ENCODE results near the gene HUS1B.
A peak's percentile ranks its signal among the peaks of the same experiment; 100 is the strongest.
"Not testable (repeated sequence)": the region's sequence is repeated elsewhere in the genome, so short reads cannot be mapped to it uniquely, and the experiment has no call there.

Gene HUS1B

GRCh38 chr6:656460-657252 lies at the start of gene HUS1B:
Gene HUS1B, minus strand, starts transcription at chr6:657100. Its CDS starts 156 bp downstream, at chr6:656944.
- no peak for DNase-seq (ENCODE audit: low read depth in 1 of 2, low spot score in 1 of 2)

GRCh38 chr6:706146-706545 lies 49.2 kb upstream of the HUS1B start:
- DNase-seq (ENCODE audit: low read depth in 1 of 2, low spot score in 1 of 2) = no peak

- no peak for DNase-seq (ENCODE audit: low read depth in 1 of 2, low spot score in 1 of 2)
Measured at GRCh38 chr6:705047-705446, 48.1 kb upstream of the HUS1B start.

- no peak for DNase-seq (ENCODE audit: low read depth in 1 of 2, low spot score in 1 of 2)
Measured at GRCh38 chr6:704046-704445, 47.1 kb upstream of the HUS1B start.

GRCh38 chr6:703552-703951 lies 46.7 kb upstream of the HUS1B start:
- DNase-seq (ENCODE audit: low read depth in 1 of 2, low spot score in 1 of 2) = no peak

- no peak for DNase-seq (ENCODE audit: low read depth in 1 of 2, low spot score in 1 of 2)
Measured at GRCh38 chr6:701700-702479, 45.0 kb upstream of the HUS1B start.

GRCh38 chr6:701215-701614 lies 44.3 kb upstream of the HUS1B start:
- DNase-seq (ENCODE audit: low read depth in 1 of 2, low spot score in 1 of 2) = no peak

- no peak for DNase-seq (ENCODE audit: low read depth in 1 of 2, low spot score in 1 of 2)
Measured at GRCh38 chr6:700490-700889, 43.6 kb upstream of the HUS1B start.

- DNase-seq (ENCODE audit: low read depth in 1 of 2, low spot score in 1 of 2) = no peak
Measured at GRCh38 chr6:699319-699718, 42.4 kb upstream of the HUS1B start.

- not testable (repeated sequence) for DNase-seq (ENCODE audit: low read depth in 1 of 2, low spot score in 1 of 2)
Measured at GRCh38 chr6:694431-695126, 37.7 kb upstream of the HUS1B start.

- DNase-seq (ENCODE audit: low read depth in 1 of 2, low spot score in 1 of 2) = no peak
Measured at GRCh38 chr6:693723-694009, 36.8 kb upstream of the HUS1B start.

- DNase-seq (ENCODE audit: low read depth in 1 of 2, low spot score in 1 of 2) = peak; percentile 65 to 74
Measured at GRCh38 chr6:692858-693722, 36.2 kb upstream of the HUS1B start, which contains the start of gene EXOC2. Gene EXOC2, minus strand, starts transcription at chr6:693139. Its CDS starts 55,321 bp downstream, at chr6:637818.

GRCh38 chr6:692356-692851 lies 35.5 kb upstream of the HUS1B start:
- peak; percentile 45 to 66 for DNase-seq (ENCODE audit: low read depth in 1 of 2, low spot score in 1 of 2)

- DNase-seq (ENCODE audit: low read depth in 1 of 2, low spot score in 1 of 2) = no peak
Measured at GRCh38 chr6:689223-689622, 32.3 kb upstream of the HUS1B start.

GRCh38 chr6:686497-686896 lies 29.6 kb upstream of the HUS1B start:
- no peak for DNase-seq (ENCODE audit: low read depth in 1 of 2, low spot score in 1 of 2)

GRCh38 chr6:684831-685636 lies 28.1 kb upstream of the HUS1B start:
- no peak for DNase-seq (ENCODE audit: low read depth in 1 of 2, low spot score in 1 of 2)

- DNase-seq (ENCODE audit: low read depth in 1 of 2, low spot score in 1 of 2) = no peak
Measured at GRCh38 chr6:683742-684440, 27.0 kb upstream of the HUS1B start.

- DNase-seq (ENCODE audit: low read depth in 1 of 2, low spot score in 1 of 2) = no peak
Measured at GRCh38 chr6:680666-681340, 23.9 kb upstream of the HUS1B start.

GRCh38 chr6:680251-680650 lies 23.4 kb upstream of the HUS1B start:
- no peak for DNase-seq (ENCODE audit: low read depth in 1 of 2, low spot score in 1 of 2)
